ENCODE measurements around the gene FAM181A. TPM values are rescaled to one million over a fixed set of nuclear protein-coding genes. Genes with fewer than 3 reads are reported as not detected.

Gene FAM181A
- polyA plus RNA-seq, 1 donor from 2014 or later, result 0.43 TPM

GRCh38 chr14:93953263-93953662 lies 26.1 kb downstream of the FAM181A start:
- Histone ChIP-seq H4K20me1 (ENCODE audit: insufficient read depth) (no peaks in the 10 kb centered on the region), H3K9ac (ENCODE audit: low read length) (no peak overlapping the region), H3F3A (ENCODE audit: insufficient read depth, low read length, poor library complexity, severe bottlenecking) (no peaks in the 10 kb centered on the region), H3K4me2 (ENCODE audit: low read length) (no peak overlapping the region), H3K9me2 (ENCODE audit: insufficient read depth, low read length) (no peaks in the 10 kb centered on the region), H3K79me2 (replicated peaks; ENCODE audit: insufficient read depth, low read length) (no peaks in the 10 kb centered on the region), H3K36me3 (ENCODE audit: insufficient read depth, low read length) (no peaks in the 10 kb centered on the region), H3K9me3 (ENCODE audit: low read length) (no peaks in the 10 kb centered on the region), H2AFZ (ENCODE audit: low read depth, low read length) (no peak overlapping the region), H3K4me3 (ENCODE audit: low read length) (no peak overlapping the region), H3K27ac (ENCODE audit: low read length) (no peak overlapping the region), H3K27me3 (ENCODE audit: insufficient read depth, low read depth, low read length) (no peaks in the 10 kb centered on the region)
- TF ChIP-seq TAF1 (IDR thresholded peaks at IDR 0.05; ENCODE audit: low read depth), result no peak
- no peak for TF ChIP-seq RAD21 (conservative IDR thresholded peaks at IDR 0.05)
- no peak for TF ChIP-seq EP300 (conservative IDR thresholded peaks at IDR 0.05; ENCODE audit: poor library complexity, severe bottlenecking)
- no peak for TF ChIP-seq MXI1 (conservative IDR thresholded peaks at IDR 0.05; ENCODE audit: poor library complexity, severe bottlenecking)
- TF ChIP-seq EZH2 (IDR thresholded peaks at IDR 0.05; ENCODE audit: borderline replicate concordance, insufficient read depth, low read length, poor library complexity, severe bottlenecking), result no peak
- no peak for TF ChIP-seq REST (IDR thresholded peaks at IDR 0.05; ENCODE audit: borderline replicate concordance)
- no peak for TF ChIP-seq SMC3 (conservative IDR thresholded peaks at IDR 0.05; ENCODE audit: poor library complexity)
- TF ChIP-seq POLR2AphosphoS5 (IDR thresholded peaks at IDR 0.05), result no peak
- no peak for TF ChIP-seq CTCF (IDR thresholded peaks at IDR 0.05; ENCODE audit: poor library complexity, severe bottlenecking)

- H3K9me3 ChIP-seq (ENCODE audit: low read length), result no peaks in the 10 kb centered on the region
These were observed 26.8 kb downstream of the FAM181A start for GRCh38 chr14:93953739-93954515.

More at GRCh38 chr14:93953739-93954515, 26.8 kb downstream of the FAM181A start:
- no peaks in the 10 kb centered on the region for H3K27me3 ChIP-seq (ENCODE audit: insufficient read depth, low read depth, low read length)
- no peaks in the 10 kb centered on the region for H3K9me2 ChIP-seq (ENCODE audit: insufficient read depth, low read length)
- no peak overlapping the region for H3K4me2 ChIP-seq (ENCODE audit: low read length)
- no peaks in the 10 kb centered on the region for H3F3A ChIP-seq (ENCODE audit: insufficient read depth, low read length, poor library complexity, severe bottlenecking)
- H3K4me3 ChIP-seq (ENCODE audit: low read length), result no peak overlapping the region
- H3K79me2 ChIP-seq (replicated peaks; ENCODE audit: insufficient read depth, low read length), result no peaks in the 10 kb centered on the region
- H3K9ac ChIP-seq (ENCODE audit: low read length), result no peak overlapping the region
- no peaks in the 10 kb centered on the region for H4K20me1 ChIP-seq (ENCODE audit: insufficient read depth)
- H3K27ac ChIP-seq (ENCODE audit: low read length), result no peak overlapping the region
- H2AFZ ChIP-seq (ENCODE audit: low read depth, low read length), result no peak overlapping the region
- no peaks in the 10 kb centered on the region for H3K36me3 ChIP-seq (ENCODE audit: insufficient read depth, low read length)
- TF ChIP-seq MXI1 (conservative IDR thresholded peaks at IDR 0.05; ENCODE audit: poor library complexity, severe bottlenecking) (no peak), POLR2AphosphoS5 (IDR thresholded peaks at IDR 0.05) (no peak), EZH2 (IDR thresholded peaks at IDR 0.05; ENCODE audit: borderline replicate concordance, insufficient read depth, low read length, poor library complexity, severe bottlenecking) (no peak), RAD21 (conservative IDR thresholded peaks at IDR 0.05) (no peak), TAF1 (IDR thresholded peaks at IDR 0.05; ENCODE audit: low read depth) (no peak)
